Measurements from ENCODE around the gene DNAJC10. TPM values are rescaled to one million over a fixed set of nuclear protein-coding genes. Genes with fewer than 3 reads are reported as not detected.
"Not testable (repeated sequence)": the region's sequence is repeated elsewhere in the genome, so short reads cannot be mapped to it uniquely, and the experiment has no call there.

Gene DNAJC10
- polyA plus RNA-seq, 1 experiment, result 22.6 TPM

DNA sequence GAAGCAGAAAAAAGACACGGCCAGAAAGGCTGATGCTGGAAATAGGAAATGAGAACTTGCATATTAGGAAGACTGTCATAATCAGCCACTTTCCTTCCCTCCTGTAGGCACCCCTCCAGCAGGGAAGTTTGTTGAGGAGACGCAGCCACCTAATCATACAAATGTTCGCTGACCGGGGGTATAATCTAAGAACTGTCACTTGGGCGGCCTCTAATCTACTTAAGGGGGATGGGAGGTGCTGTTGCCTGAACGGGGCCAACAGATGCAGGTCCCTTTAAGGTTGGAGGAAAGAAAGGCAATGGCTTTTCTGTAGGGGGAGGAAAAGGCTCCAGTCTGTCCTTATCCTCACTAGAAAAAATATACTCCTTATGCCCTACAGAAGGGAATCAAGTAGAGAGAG lies 50.6 kb downstream of the DNAJC10 start:
- CTCF ChIA-PET, result interaction anchor here (1.0 to 1.8 kb wide), 4 partner anchors 9 to 213 kb away, joined by 3 to 5 read pairs (median 4); no protein-coding TSS in a partner anchor
- TF ChIP-seq CTCF (IDR thresholded peaks at IDR 0.05; ENCODE audit: insufficient read depth, low read depth, low read length), result no peak
- POLR2A ChIA-PET, result no interaction called here
- Histone ChIP-seq H3K4me3 (ENCODE audit: low read depth, low read length) (no peak overlapping the region), H3K27me3 (ENCODE audit: control insufficient read depth, insufficient read depth, low read length) (no peaks in the 10 kb centered on the region), H3K36me3 (ENCODE audit: control insufficient read depth, insufficient read depth, low read length) (peaks cover 2% of the 10 kb centered on the region; the same call in 1 of the 2 replicates)
- DNase-seq (ENCODE audit: low read depth), result no peak

GRCh38 chr2:182767578-182767977 lies 51.5 kb downstream of the DNAJC10 start:
- POLR2A ChIA-PET, result interaction anchor here (0.6 kb wide), 1 partner anchor 27 kb away, joined by 3 read pairs; no protein-coding TSS in a partner anchor
- CTCF ChIA-PET, result interaction anchor here (0.6 to 1.8 kb wide), 12 partner anchors 8 to 218 kb away, joined by 3 to 9 read pairs (median 3); no protein-coding TSS in a partner anchor

GRCh38 chr2:182768950-182769349 lies 52.9 kb downstream of the DNAJC10 start:
- H3K36me3 ChIP-seq (ENCODE audit: control insufficient read depth, insufficient read depth, low read length); H3K27me3 ChIP-seq (ENCODE audit: control insufficient read depth, insufficient read depth, low read length); DNase-seq (ENCODE audit: low read depth); POLR2A ChIA-PET; H3K4me3 ChIP-seq (ENCODE audit: low read depth, low read length); CTCF ChIA-PET: not testable (repeated sequence)

More at GRCh38 chr2:182767578-182767977, 51.5 kb downstream of the DNAJC10 start:
- Histone ChIP-seq H3K4me3 (ENCODE audit: low read depth, low read length) (no peak overlapping the region), H3K36me3 (ENCODE audit: control insufficient read depth, insufficient read depth, low read length) (peaks cover 2% of the 10 kb centered on the region; the same call in 1 of the 2 replicates), H3K27me3 (ENCODE audit: control insufficient read depth, insufficient read depth, low read length) (no peaks in the 10 kb centered on the region)
- TF ChIP-seq CTCF (IDR thresholded peaks at IDR 0.05; ENCODE audit: insufficient read depth, low read depth, low read length), result peak; percentile 46
- DNase-seq (ENCODE audit: low read depth), result no peak

DNA sequence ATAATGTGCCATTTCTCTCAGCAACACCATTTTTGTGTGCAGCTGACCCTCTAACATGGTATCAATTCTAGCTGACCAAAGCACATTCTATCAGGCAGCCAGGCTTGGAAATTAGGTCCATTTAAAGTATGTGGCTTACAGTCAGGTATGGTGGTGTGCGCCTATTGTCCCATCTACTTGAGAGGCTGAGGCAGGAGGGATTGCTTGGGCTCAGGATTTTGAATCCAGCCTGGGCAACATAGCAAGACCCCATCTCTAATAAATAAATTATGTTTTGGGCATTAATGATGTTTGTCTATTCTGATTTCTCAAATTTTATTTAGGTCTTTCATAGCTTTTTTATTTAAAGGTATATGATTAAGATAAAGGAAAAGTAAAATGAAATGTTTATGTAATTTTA lies 63.3 kb downstream of the DNAJC10 start:
- no peaks in the 10 kb centered on the region; the same call in 1 of the 2 replicates for H3K36me3 ChIP-seq (ENCODE audit: control insufficient read depth, insufficient read depth, low read length)
- H3K27me3 ChIP-seq (ENCODE audit: control insufficient read depth, insufficient read depth, low read length), result no peaks in the 10 kb centered on the region
- no peak for DNase-seq (ENCODE audit: low read depth)
- TF ChIP-seq CTCF (IDR thresholded peaks at IDR 0.05; ENCODE audit: insufficient read depth, low read depth, low read length), result no peak
- no peak overlapping the region for H3K4me3 ChIP-seq (ENCODE audit: low read depth, low read length)
- ChIA-PET POLR2A (no interaction called here), CTCF (interaction anchor here (0.9 to 1.9 kb wide), 3 partner anchors 12 to 19 kb away, joined by 4 to 9 read pairs (median 6); no protein-coding TSS in a partner anchor)

DNA sequence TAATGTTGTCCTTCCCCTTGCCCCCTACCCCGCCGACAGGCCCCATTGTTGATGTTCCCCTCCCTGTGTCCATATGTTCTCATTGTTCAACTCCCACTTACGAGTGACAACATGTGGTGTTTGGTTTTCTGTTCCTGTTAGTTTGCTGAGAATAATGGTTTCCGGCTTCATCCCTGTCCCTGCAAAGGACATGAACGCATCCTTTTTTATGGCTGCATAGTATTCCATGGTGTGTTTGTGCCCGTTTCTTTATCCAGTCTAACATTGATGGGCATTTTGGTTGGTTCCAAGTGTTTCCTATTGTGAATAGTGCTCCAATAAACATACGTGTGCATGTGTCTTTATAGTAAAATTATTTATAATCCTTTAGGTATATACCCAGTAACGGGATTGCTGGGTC lies 65.0 kb downstream of the DNAJC10 start:
- POLR2A ChIA-PET; H3K27me3 ChIP-seq (ENCODE audit: control insufficient read depth, insufficient read depth, low read length); H3K4me3 ChIP-seq (ENCODE audit: low read depth, low read length); CTCF ChIA-PET; DNase-seq (ENCODE audit: low read depth); H3K36me3 ChIP-seq (ENCODE audit: control insufficient read depth, insufficient read depth, low read length): not testable (repeated sequence)

- H3K4me3 ChIP-seq (ENCODE audit: low read depth, low read length); DNase-seq (ENCODE audit: low read depth); POLR2A ChIA-PET; H3K27me3 ChIP-seq (ENCODE audit: control insufficient read depth, insufficient read depth, low read length); H3K36me3 ChIP-seq (ENCODE audit: control insufficient read depth, insufficient read depth, low read length): not testable (repeated sequence)
- CTCF ChIA-PET, result interaction anchor here (1.1 to 6.2 kb wide), 2 partner anchors 11 to 198 kb away, joined by 3 to 37 read pairs; no protein-coding TSS in a partner anchor
Measured at GRCh38 chr2:182782686-182783085, 66.6 kb downstream of the DNAJC10 start.
